ENCODE results near the gene ESPN. TPM values are rescaled to one million over a fixed set of nuclear protein-coding genes. Genes with fewer than 3 reads are reported as not detected.

Gene ESPN
- total RNA-seq, 2 experiments from 2014 or later, result 0.83 to 0.99 TPM

DNA sequence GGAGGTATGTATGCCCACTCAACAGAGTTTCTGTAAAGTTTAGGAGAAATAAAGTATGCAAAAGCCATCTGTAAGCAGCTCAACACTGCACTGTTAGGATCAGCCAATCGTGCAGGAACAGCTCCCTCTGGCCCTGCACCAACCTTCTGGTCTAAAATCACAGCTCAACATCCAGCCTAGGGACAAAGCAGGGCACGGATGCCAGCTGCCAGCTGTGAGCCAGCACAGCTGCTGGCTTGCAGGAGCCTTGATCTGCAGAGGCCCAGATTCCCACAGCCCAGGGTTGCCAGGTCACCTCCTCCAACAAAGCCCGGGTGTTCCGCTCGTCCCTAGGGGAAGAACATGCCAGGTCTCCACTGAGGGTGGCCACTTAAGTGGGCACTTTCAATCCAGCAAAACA, 39.6 kb upstream of the ESPN start:
- POLR2A ChIA-PET, result interaction anchor here (0.7 to 1.6 kb wide), 3 partner anchors 9 to 1591 kb away, joined by 3 to 4 read pairs (median 3); partner anchors contain the start of gene ACOT7
- Mint-ChIP-seq H3K27me3 (no peaks in the 10 kb centered on the region), H3K4me1 (ENCODE audit: low read depth) (no peaks in the 10 kb centered on the region), H3K4me3 (no peak overlapping the region), H3K27ac (no peak overlapping the region), H3K36me3 (ENCODE audit: low read depth) (peaks cover 2% of the 10 kb centered on the region), H3K9me3 (no peaks in the 10 kb centered on the region)
- CTCF ChIA-PET, result interaction anchor here (0.6 to 1.1 kb wide), 3 partner anchors 31 to 36 kb away, joined by 3 to 4 read pairs (median 4); no protein-coding TSS in a partner anchor
- ATAC-seq, result no peak
- DNase-seq, result no peak
- TF ChIP-seq, protein P1, sequence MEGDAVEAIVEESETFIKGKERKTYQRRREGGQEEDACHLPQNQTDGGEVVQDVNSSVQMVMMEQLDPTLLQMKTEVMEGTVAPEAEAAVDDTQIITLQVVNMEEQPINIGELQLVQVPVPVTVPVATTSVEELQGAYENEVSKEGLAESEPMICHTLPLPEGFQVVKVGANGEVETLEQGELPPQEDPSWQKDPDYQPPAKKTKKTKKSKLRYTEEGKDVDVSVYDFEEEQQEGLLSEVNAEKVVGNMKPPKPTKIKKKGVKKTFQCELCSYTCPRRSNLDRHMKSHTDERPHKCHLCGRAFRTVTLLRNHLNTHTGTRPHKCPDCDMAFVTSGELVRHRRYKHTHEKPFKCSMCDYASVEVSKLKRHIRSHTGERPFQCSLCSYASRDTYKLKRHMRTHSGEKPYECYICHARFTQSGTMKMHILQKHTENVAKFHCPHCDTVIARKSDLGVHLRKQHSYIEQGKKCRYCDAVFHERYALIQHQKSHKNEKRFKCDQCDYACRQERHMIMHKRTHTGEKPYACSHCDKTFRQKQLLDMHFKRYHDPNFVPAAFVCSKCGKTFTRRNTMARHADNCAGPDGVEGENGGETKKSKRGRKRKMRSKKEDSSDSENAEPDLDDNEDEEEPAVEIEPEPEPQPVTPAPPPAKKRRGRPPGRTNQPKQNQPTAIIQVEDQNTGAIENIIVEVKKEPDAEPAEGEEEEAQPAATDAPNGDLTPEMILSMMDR (IDR thresholded peaks at IDR 0.05), result no peak
- intact Hi-C loops (cut with micrococcal nuclease), result no loop called here

- Mint-ChIP-seq H3K27me3 (no peaks in the 10 kb centered on the region), H3K36me3 (ENCODE audit: low read depth) (peaks cover 2% of the 10 kb centered on the region), H3K4me1 (ENCODE audit: low read depth) (no peaks in the 10 kb centered on the region), H3K4me3 (no peak overlapping the region), H3K9me3 (no peaks in the 10 kb centered on the region), H3K27ac (no peak overlapping the region)
- TF ChIP-seq, protein P1 (IDR thresholded peaks at IDR 0.05), result no peak
- intact Hi-C loops (cut with micrococcal nuclease), result no loop called here
- ATAC-seq (no peak), DNase-seq (no peak)
- ChIA-PET POLR2A (interaction anchor here (0.7 to 1.5 kb wide), 3 partner anchors 9 to 25 kb away, joined by 3 to 5 read pairs (median 3); no protein-coding TSS in a partner anchor), CTCF (interaction anchor here (1.0 to 1.1 kb wide), 3 partner anchors 35 to 37 kb away, joined by 3 to 4 read pairs (median 4); no protein-coding TSS in a partner anchor)
Measured at GRCh38 chr1:6385488-6386191, 38.9 kb upstream of the ESPN start.

DNA sequence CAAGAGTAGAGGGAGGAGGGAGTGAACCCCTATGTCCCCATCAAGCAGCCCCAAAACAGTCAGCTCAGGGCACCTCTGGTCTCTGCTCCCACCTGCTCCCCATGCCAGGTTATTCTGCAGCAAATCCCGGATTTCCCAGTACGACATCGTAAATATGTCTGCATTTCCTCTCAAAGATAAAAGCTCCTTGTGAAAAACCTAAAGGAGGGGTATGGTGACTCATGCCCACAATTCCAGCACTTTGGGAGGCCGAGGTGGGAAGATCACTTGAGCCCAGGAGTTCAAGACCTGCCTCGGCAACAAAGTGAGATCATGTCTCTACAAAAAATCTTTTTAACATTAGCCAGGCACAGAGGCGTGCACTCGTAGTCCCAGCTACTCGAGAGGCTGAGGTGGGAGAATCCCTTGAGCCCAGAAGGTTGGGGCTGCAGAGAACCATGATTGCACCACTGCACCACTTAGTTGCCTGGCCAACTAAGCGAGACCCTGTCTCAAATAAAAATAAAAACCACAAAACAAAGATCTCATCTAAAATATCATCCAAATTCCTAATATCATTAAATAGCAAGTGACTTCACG, 38.1 kb upstream of the ESPN start:
- Mint-ChIP-seq H3K4me3 (no peak overlapping the region), H3K27ac (no peak overlapping the region), H3K9me3 (no peaks in the 10 kb centered on the region), H3K27me3 (no peaks in the 10 kb centered on the region), H3K36me3 (ENCODE audit: low read depth) (peaks cover 2% of the 10 kb centered on the region), H3K4me1 (ENCODE audit: low read depth) (no peaks in the 10 kb centered on the region)
- POLR2A ChIA-PET, result interaction anchor here (1.1 to 1.8 kb wide), 4 partner anchors 8 to 28 kb away, joined by 3 to 5 read pairs (median 4); no protein-coding TSS in a partner anchor
- intact Hi-C loops (cut with micrococcal nuclease), result no loop called here
- TF ChIP-seq, protein P1 (IDR thresholded peaks at IDR 0.05), result no peak
- ATAC-seq (no peak), DNase-seq (no peak)
- CTCF ChIA-PET, result interaction anchor here (1.1 kb wide), 1 partner anchor 36 kb away, joined by 3 read pairs; no protein-coding TSS in a partner anchor

DNA sequence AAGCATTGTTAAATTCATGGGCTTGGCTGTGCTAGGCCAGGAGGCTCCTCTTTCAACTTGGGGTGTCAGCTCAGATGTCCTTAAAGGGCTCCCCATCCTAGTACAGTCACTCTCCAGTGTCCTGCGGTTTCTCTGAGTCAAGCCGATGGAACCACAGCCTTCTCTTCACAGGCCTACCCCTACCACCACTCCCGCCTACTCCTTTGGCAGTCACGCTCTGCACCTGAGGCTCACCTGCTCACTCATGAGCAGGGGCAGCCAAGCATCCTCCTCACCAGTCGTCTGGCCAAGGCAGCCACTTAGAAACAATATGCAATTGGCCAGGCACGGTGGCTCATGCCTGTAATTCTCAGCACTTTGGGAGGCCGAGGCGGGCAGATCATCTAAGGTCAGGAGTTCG, 34.6 kb upstream of the ESPN start:
- H3K36me3 Mint-ChIP-seq (ENCODE audit: low read depth), result peaks cover 4% of the 10 kb centered on the region
- no peaks in the 10 kb centered on the region for H3K9me3 Mint-ChIP-seq
- intact Hi-C loops (cut with micrococcal nuclease), result loop anchor here (5.0 kb wide), 1 partner anchor 33 kb away; no protein-coding TSS in a partner anchor
- DNase-seq, result no peak
- H3K27ac Mint-ChIP-seq, result no peak overlapping the region
- CTCF ChIA-PET, result no interaction called here
- H3K27me3 Mint-ChIP-seq, result no peaks in the 10 kb centered on the region
- no peak overlapping the region for H3K4me3 Mint-ChIP-seq
- no peak for ATAC-seq
- POLR2A ChIA-PET, result no interaction called here
- TF ChIP-seq, protein P1 (IDR thresholded peaks at IDR 0.05), result no peak
- H3K4me1 Mint-ChIP-seq (ENCODE audit: low read depth), result peaks cover 17% of the 10 kb centered on the region
